Chondrocyte (in vitro differentiated cells): ENCODE results near the gene ARMC7. TPM values are rescaled to one million over a fixed set of nuclear protein-coding genes. Genes with fewer than 3 reads are reported as not detected.

Source experiments
- DNase-seq: peaks from one replicate; pipeline ENCODE4 v3.0.0; 2021; ENCODE audit warnings: mixed read lengths, low spot score
- H3K27ac Mint-ChIP-seq: one replicate; pipeline ENCODE4 v1.8.0; 2021; ENCODE audit warnings: mild to moderate bottlenecking, moderate library complexity, mixed read lengths; ENCODE audit not compliant: unreplicated experiment
- H3K27me3 Mint-ChIP-seq: 2 replicates; pipeline ENCODE4 v1.8.0; 2021; ENCODE audit warnings: low read depth, mixed read lengths
- H3K36me3 Mint-ChIP-seq: 2 replicates; pipeline ENCODE4 v1.8.0; 2021; ENCODE audit warnings: low read depth, mixed read lengths
- H3K4me1 Mint-ChIP-seq: 2 replicates; pipeline ENCODE4 v1.8.0; 2021; ENCODE audit warnings: low read depth, mild to moderate bottlenecking, mixed read lengths
- H3K4me3 Mint-ChIP-seq: one replicate; pipeline ENCODE4 v1.8.0; 2021; ENCODE audit warnings: mild to moderate bottlenecking, moderate library complexity, mixed read lengths; ENCODE audit not compliant: unreplicated experiment
- H3K9me3 Mint-ChIP-seq: 2 replicates; pipeline ENCODE4 v1.8.0; 2021; ENCODE audit warnings: low read depth, mixed read lengths
- total RNA-seq: library from RNA; stranded (reverse); gene quantifications from 3 replicates; pipeline ENCODE4 v1.2.1, GENCODE V29; 2021
- TF ChIP-seq, protein P1 (sequence below): fragments of 200-600 bp; sonication (generic); IDR thresholded peaks from 2 replicates; pipeline ENCODE4 v1.5.0; 2021; ENCODE audit warnings: antibody characterized with exemption, mild to moderate bottlenecking, moderate library complexity

Gene ARMC7
- total RNA-seq, 1 donor from 2014 or later = 10.8 TPM

DNA sequence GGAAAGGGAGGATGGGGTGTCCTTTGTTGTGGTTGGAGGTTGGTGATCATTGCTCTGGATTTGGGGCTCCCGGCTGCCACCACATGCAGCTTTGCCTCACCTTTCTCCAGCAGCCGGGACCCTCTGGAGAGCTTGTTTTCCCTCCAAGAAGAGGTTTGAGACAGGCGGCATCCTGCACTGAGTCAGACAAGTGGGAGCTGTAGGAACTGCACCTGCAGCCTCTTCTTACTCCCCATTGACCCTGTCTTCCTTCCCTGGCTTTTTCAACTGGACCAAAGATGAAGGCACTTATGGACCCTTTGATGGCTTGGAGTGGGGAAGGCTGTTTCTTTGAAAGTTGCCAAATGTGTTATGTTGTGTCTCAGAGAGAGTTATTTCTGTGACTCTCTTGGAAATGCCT lies 46.1 kb upstream of the ARMC7 start:
- TF ChIP-seq, protein P1, sequence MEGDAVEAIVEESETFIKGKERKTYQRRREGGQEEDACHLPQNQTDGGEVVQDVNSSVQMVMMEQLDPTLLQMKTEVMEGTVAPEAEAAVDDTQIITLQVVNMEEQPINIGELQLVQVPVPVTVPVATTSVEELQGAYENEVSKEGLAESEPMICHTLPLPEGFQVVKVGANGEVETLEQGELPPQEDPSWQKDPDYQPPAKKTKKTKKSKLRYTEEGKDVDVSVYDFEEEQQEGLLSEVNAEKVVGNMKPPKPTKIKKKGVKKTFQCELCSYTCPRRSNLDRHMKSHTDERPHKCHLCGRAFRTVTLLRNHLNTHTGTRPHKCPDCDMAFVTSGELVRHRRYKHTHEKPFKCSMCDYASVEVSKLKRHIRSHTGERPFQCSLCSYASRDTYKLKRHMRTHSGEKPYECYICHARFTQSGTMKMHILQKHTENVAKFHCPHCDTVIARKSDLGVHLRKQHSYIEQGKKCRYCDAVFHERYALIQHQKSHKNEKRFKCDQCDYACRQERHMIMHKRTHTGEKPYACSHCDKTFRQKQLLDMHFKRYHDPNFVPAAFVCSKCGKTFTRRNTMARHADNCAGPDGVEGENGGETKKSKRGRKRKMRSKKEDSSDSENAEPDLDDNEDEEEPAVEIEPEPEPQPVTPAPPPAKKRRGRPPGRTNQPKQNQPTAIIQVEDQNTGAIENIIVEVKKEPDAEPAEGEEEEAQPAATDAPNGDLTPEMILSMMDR = no peak
- DNase-seq = no peak
- H3K27ac Mint-ChIP-seq = no peak overlapping the region
- H3K27me3 Mint-ChIP-seq = no peaks in the 10 kb centered on the region
- no peak overlapping the region for H3K4me3 Mint-ChIP-seq
- no peaks in the 10 kb centered on the region for H3K9me3 Mint-ChIP-seq
- peaks cover 19% of the 10 kb centered on the region for H3K36me3 Mint-ChIP-seq
- peaks cover 14% of the 10 kb centered on the region for H3K4me1 Mint-ChIP-seq

DNA sequence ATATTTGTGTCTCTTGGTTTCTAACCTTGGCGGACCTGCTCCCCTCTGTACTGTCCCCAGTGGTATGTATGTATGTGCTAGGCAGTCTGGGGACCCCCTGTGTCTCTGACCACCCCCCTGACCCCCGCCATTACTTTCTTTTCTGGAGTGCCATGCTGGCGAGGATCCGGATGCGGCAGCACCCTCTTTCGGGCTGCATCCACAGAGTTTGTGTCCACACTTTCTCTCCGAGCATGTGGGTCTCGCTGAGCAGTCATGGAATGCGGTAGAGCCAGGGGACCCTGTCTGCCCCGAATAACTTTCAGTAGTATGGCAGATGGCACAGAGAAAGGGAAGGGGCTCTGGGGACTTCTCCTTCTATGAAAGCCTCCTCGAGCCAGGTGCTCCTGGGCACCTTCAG lies 45.7 kb upstream of the ARMC7 start:
- Mint-ChIP-seq H3K4me3 (no peak overlapping the region), H3K4me1 (peaks cover 14% of the 10 kb centered on the region), H3K27me3 (no peaks in the 10 kb centered on the region), H3K36me3 (peaks cover 19% of the 10 kb centered on the region), H3K9me3 (no peaks in the 10 kb centered on the region), H3K27ac (no peak overlapping the region)
- DNase-seq = peak; percentile 61
- TF ChIP-seq, protein P1 = no peak

- Mint-ChIP-seq H3K4me3 (no peak overlapping the region), H3K27me3 (no peaks in the 10 kb centered on the region), H3K4me1 (peaks cover 12% of the 10 kb centered on the region), H3K27ac (no peak overlapping the region), H3K36me3 (peaks cover 19% of the 10 kb centered on the region), H3K9me3 (no peaks in the 10 kb centered on the region)
- no peak for DNase-seq
- TF ChIP-seq, protein P1 = no peak
Observed at GRCh38 chr17:75064460-75064859, 45.3 kb upstream of the ARMC7 start.

DNA sequence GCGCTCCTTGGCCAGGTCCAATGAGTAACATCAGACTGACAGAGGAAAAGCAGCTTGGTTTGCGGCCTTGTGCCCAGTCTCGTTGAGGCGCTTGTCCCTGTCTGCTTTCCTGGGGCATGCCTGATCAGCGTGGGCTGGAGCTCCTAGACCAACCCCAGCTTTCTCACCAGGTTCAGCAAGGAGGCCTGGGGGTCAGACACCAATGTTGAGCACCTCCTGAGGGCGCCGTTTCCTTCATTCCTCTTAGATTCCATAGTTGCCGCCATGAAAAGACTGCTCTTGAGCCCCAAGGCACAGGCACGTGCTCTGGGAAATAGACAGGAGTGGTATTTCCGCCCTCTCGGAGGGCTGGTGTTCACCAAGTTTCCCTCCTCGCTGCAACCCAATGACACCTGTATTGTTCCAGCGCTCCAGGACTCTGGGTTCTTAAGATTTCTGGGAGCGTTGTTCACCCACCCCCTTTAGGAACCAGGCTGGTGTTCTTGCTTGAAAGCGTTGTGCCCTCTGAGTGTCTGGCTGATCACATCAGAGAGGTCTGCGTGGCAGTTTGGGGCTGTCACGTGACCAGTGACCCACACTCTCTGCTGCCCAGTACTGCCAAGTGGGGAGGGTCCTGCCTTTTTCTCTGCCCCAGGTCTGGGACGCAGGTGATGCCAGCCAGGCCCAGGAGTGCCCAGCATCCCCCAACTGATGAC lies 44.8 kb upstream of the ARMC7 start:
- TF ChIP-seq, protein P1 = no peak
- peaks cover 19% of the 10 kb centered on the region for H3K36me3 Mint-ChIP-seq
- no peak overlapping the region for H3K27ac Mint-ChIP-seq
- DNase-seq = peak; percentile 52
- peaks cover 6% of the 10 kb centered on the region for H3K4me1 Mint-ChIP-seq
- H3K27me3 Mint-ChIP-seq = no peaks in the 10 kb centered on the region
- H3K9me3 Mint-ChIP-seq = no peaks in the 10 kb centered on the region
- no peak overlapping the region for H3K4me3 Mint-ChIP-seq

DNA sequence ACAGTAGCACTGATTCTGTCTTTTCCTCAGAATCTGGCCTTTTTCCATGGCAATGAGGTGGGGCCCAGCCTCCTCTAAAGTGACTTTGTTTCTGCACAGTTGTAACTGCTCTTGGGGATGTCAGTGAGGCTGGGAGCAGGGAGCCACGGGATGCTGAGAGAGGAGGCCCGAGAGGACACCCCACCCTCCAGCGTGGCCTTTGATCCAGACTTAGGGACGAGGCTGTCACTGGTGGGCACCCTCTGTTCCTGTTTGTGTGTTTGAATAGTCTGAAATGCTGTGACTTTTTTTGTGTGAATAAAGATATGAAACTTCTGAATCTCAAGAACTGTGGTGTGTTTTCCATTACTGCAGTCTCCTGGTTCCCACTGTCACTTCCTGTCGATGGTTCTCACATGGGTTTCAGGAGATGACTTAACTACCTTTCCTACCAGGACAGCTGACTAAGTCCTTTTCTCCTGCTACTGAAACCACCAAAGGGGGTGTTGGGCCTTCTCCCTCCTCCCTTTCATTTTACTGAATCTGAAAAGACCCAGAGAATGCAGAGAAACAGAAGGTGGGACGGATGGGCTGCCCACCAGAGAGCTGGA lies 44.1 kb upstream of the ARMC7 start:
- no peak overlapping the region for H3K4me3 Mint-ChIP-seq
- TF ChIP-seq, protein P1 = no peak
- no peaks in the 10 kb centered on the region for H3K27me3 Mint-ChIP-seq
- H3K4me1 Mint-ChIP-seq = peaks cover 3% of the 10 kb centered on the region
- DNase-seq = no peak
- H3K9me3 Mint-ChIP-seq = no peaks in the 10 kb centered on the region
- H3K27ac Mint-ChIP-seq = no peak overlapping the region
- H3K36me3 Mint-ChIP-seq = peaks cover 19% of the 10 kb centered on the region
